Measurements from ENCODE around the gene CD200R1L.

Gene CD200R1L

DNA sequence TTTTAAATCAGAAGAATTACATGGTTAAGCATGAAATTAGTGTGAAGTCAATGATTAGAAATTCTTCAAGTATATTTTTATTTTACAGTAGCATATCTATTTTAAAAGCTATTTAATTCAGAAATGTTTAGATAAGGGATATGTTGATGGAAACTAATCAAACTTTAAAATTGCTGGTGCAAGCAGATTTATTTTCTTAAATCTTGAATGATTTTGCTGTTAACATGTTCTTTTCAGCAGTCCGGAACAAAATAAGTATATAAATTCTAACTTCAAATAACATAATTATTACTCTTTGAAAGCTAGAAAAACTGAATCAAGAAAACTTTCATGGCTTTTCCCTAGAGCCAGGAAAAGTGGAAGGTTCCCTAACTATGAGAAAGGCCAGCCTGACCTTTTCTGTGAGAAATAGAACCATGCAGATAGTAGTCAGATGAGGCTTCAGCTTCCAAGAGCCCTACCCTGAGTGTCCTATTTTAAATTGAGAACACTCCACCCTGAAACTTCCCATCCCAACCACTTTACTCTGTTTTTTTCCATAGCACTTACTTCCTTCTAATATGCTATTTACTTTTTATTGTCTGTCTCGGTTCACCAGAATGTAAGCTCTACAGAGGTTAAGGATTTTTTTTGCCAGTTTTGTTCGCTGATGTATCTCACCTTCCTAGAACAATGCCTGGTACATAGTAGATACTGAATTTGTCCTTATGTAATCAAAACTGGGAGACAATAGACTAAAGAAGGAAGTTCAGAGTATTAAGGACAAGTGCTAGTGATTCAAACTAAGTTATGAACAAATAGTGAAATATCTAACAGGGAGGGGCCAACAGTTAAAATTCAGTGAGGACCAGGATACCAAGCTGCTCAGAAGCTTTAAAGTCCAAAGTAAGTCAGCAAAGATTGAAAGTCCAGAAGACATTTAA lies 66.8 kb downstream of the CD200R1L start:
- no peak overlapping the region for H3K4me2 ChIP-seq
- no peaks in the 10 kb centered on the region for H3K36me3 ChIP-seq
- H3K4me1 ChIP-seq: no peaks in the 10 kb centered on the region
- no peaks in the 10 kb centered on the region for H3K27me3 ChIP-seq
- no peaks in the 10 kb centered on the region for H4K20me1 ChIP-seq
- H3K9ac ChIP-seq: no peak overlapping the region
- H3K9me3 ChIP-seq: no peaks in the 10 kb centered on the region
- TF ChIP-seq Cebpa-rat (IDR thresholded peaks at IDR 0.05): no peak
- no peak overlapping the region for H3K4me3 ChIP-seq
- H3K27ac ChIP-seq: no peak overlapping the region

DNA sequence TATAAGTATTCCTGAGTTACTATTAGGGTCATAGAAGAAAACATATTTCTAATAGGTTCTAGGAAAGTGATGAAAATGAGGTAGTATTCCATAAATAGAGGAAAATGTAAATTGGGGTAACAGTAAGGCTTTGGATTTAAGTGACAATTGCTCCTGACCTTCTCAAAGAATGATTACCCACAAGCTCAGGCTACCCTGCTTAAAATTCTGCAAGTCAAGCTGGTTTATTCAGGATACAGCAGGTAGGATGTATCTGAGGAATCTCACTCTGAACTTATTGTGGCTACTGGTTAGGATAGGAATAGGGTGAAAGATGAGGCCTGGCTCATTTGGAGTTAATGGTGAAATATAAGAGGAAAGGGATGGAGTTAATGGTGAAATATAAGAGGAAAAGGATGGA lies 67.7 kb downstream of the CD200R1L start:
- no peaks in the 10 kb centered on the region for H3K4me1 ChIP-seq
- no peak overlapping the region for H3K9ac ChIP-seq
- H3K9me3 ChIP-seq: no peaks in the 10 kb centered on the region
- H3K4me2 ChIP-seq: no peak overlapping the region
- H3K27me3 ChIP-seq: no peaks in the 10 kb centered on the region
- no peaks in the 10 kb centered on the region for H3K36me3 ChIP-seq
- TF ChIP-seq Cebpa-rat (IDR thresholded peaks at IDR 0.05): no peak
- H3K4me3 ChIP-seq: no peak overlapping the region
- no peak overlapping the region for H3K27ac ChIP-seq
- no peaks in the 10 kb centered on the region for H4K20me1 ChIP-seq

DNA sequence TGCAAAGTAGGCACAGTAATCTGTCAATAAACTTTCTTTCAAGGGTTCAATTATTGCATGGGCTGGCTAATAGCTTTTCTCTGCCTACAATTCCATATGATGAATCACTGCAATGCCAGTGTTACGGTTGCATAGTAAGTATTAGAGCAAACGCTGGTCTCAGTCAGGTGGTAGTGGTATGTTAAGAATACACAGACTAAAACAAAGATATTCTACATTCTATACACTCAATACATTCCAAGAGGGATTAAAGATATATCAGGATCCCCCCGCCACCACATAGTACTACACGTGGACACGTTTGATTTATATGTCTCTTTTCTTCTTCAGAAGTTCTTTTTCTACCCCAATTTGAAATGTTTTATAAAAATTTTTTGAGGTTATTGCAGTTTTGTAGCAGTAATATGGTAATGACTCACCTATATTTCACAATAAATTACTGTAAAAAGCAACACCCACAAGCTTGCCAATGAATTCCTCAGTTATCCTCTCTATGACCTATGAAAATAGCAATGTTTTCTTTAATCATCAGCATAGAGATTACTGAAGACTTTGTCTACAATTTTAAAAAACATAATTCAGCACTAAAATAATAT lies 68.2 kb downstream of the CD200R1L start:
- no peak for TF ChIP-seq Cebpa-rat (IDR thresholded peaks at IDR 0.05)
- Histone ChIP-seq H4K20me1 (no peaks in the 10 kb centered on the region), H3K27ac (no peak overlapping the region), H3K36me3 (no peaks in the 10 kb centered on the region), H3K9ac (no peak overlapping the region), H3K9me3 (no peaks in the 10 kb centered on the region), H3K4me1 (no peaks in the 10 kb centered on the region), H3K4me3 (no peak overlapping the region), H3K27me3 (no peaks in the 10 kb centered on the region), H3K4me2 (no peak overlapping the region)

DNA sequence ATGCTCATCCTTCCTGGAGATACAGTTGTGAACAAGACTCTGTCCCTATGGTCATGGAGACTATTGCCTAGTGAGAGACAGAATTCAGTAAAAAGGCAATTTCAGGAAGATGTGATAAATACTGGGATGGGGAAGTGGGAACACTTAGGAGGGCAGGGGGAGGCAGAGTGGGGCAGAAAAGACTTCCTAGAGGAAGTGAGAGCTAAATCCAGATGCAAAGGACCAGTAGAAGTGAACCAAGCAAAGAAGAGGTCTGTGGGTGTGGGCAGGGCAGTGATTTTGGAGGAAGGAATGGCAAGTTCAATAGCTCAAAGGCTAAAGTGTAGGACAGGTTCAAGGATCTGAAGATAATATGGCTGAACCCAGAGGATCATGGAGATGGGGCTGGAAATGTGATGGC lies 68.9 kb downstream of the CD200R1L start:
- Histone ChIP-seq H3K36me3 (no peaks in the 10 kb centered on the region), H3K27ac (no peak overlapping the region), H3K4me2 (no peak overlapping the region), H3K4me3 (no peak overlapping the region), H4K20me1 (no peaks in the 10 kb centered on the region), H3K9ac (no peak overlapping the region), H3K4me1 (no peaks in the 10 kb centered on the region), H3K9me3 (no peaks in the 10 kb centered on the region), H3K27me3 (no peaks in the 10 kb centered on the region)
- no peak for TF ChIP-seq Cebpa-rat (IDR thresholded peaks at IDR 0.05)

DNA sequence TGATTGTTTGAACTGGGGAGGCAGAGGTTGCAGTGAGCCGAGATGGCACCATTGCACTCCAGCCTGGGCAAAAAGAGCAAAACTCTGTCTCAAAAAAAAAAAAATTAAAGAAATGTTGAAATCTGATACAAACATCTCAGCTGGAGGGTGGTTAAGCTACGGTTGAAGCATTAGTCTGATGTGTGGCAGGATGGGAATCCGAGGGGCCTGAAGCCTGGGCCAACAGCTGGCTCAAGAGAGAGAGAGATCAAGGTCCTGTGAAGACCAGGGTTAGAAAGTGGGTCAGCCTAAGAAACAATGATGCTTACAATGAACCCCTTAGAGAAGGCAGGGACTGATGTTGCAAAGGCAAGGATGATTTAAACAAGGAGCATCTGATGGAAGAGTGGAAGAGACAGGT lies 69.8 kb downstream of the CD200R1L start:
- no peaks in the 10 kb centered on the region for H3K9me3 ChIP-seq
- H3K4me1 ChIP-seq: no peaks in the 10 kb centered on the region
- no peaks in the 10 kb centered on the region for H3K36me3 ChIP-seq
- TF ChIP-seq Cebpa-rat (IDR thresholded peaks at IDR 0.05): no peak
- no peak overlapping the region for H3K9ac ChIP-seq
- no peak overlapping the region for H3K27ac ChIP-seq
- no peaks in the 10 kb centered on the region for H4K20me1 ChIP-seq
- H3K27me3 ChIP-seq: no peaks in the 10 kb centered on the region
- no peak overlapping the region for H3K4me3 ChIP-seq
- H3K4me2 ChIP-seq: no peak overlapping the region

DNA sequence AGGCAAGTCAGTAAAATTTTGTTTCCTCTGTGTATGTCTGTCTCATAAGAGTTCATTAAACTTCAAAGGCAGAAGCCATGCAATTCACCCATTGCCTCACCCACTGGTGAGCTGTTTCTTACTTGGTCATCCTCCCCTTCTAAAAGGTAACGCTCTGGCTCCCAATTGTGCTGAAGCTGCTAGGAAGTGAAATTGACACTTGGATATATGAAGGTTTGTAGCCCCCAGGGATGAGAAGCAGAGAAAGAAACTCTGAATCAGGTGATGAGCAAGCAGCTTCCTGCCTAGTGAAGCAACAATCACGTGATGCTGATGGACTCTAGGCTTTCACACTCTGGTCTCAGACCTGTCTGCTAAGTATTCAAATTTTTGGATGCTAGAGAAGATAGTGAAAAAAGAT lies 70.7 kb downstream of the CD200R1L start:
- no peak overlapping the region for H3K9ac ChIP-seq
- H3K27ac ChIP-seq: no peak overlapping the region
- no peak for TF ChIP-seq Cebpa-rat (IDR thresholded peaks at IDR 0.05)
- H3K27me3 ChIP-seq: no peaks in the 10 kb centered on the region
- no peaks in the 10 kb centered on the region for H3K36me3 ChIP-seq
- no peaks in the 10 kb centered on the region for H4K20me1 ChIP-seq
- no peaks in the 10 kb centered on the region for H3K4me1 ChIP-seq
- H3K9me3 ChIP-seq: no peaks in the 10 kb centered on the region
- no peak overlapping the region for H3K4me3 ChIP-seq
- H3K4me2 ChIP-seq: no peak overlapping the region

DNA sequence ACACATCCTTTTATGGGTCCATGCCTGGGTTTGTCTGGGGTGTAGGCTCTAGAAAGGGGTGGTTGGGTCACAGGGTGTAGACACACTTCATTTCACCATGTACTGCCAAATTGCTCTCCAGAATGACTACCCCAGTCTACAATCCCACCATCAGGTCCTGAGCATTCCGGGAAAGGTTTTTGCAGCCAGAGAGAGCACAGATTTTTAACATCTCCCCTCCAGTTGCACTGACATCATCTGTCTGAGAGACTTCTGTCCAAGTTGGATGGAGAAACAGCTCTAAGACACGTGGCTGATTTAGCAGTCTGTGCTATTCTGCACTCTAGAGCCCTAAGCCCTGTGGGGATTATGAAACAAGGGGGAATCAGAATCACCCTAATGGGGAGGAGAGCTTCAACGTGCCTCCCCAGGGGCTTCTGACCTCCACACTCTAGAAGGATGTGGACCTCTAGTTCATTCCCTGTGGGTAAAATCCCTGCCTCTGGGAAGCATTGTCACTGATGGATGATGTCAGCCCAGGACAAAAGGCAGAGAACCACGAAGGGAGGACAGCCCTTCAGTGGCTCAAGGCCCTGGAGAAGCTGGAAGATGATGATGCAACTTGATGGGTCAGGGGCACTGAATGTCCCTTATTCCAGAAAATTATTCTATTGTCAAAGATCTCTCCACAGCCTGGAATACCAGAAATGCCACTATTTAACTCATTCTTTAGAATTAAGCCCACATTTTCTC lies 71.5 kb downstream of the CD200R1L start:
- H3K27ac ChIP-seq: no peak overlapping the region
- H3K27me3 ChIP-seq: no peaks in the 10 kb centered on the region
- no peaks in the 10 kb centered on the region for H3K36me3 ChIP-seq
- no peaks in the 10 kb centered on the region for H3K4me1 ChIP-seq
- no peak overlapping the region for H3K4me2 ChIP-seq
- TF ChIP-seq Cebpa-rat (IDR thresholded peaks at IDR 0.05): no peak
- H3K4me3 ChIP-seq: no peak overlapping the region
- H4K20me1 ChIP-seq: no peaks in the 10 kb centered on the region
- H3K9ac ChIP-seq: no peak overlapping the region
- no peaks in the 10 kb centered on the region for H3K9me3 ChIP-seq

DNA sequence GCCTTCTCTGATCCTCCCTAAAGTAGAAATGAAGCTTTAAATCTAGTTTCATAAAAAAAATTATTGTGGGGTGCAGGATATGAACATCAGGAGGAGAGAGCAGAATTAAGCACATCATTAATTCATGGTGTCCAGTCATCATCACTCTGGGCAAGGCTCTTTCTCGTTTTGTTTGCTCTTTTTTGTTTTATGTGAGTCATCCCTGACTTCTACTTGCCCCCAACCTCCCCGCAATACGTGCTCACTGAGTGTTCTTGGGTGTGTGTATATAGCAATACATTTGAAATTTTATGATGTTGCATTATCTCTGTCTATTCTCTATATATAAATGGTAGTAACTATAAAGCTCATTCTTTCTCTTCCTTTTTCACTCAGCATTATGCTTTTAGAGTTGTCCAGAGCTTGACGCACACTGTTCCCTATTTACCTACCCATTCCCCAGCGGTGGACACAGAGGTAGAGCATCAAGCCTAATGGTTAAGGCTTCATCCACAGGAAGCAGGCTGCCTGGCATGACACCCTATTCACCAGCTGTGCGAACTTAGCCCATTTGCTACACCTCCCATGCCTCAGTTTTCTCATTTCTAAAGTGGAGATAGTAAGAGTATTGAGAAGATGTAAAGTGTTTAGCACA lies 72.3 kb downstream of the CD200R1L start:
- no peak for TF ChIP-seq Cebpa-rat (IDR thresholded peaks at IDR 0.05)
- H3K9me3 ChIP-seq: no peaks in the 10 kb centered on the region
- no peak overlapping the region for H3K27ac ChIP-seq
- no peak overlapping the region for H3K4me2 ChIP-seq
- H3K27me3 ChIP-seq: no peaks in the 10 kb centered on the region
- no peaks in the 10 kb centered on the region for H3K36me3 ChIP-seq
- no peak overlapping the region for H3K4me3 ChIP-seq
- H4K20me1 ChIP-seq: no peaks in the 10 kb centered on the region
- no peak overlapping the region for H3K9ac ChIP-seq
- H3K4me1 ChIP-seq: no peaks in the 10 kb centered on the region

DNA sequence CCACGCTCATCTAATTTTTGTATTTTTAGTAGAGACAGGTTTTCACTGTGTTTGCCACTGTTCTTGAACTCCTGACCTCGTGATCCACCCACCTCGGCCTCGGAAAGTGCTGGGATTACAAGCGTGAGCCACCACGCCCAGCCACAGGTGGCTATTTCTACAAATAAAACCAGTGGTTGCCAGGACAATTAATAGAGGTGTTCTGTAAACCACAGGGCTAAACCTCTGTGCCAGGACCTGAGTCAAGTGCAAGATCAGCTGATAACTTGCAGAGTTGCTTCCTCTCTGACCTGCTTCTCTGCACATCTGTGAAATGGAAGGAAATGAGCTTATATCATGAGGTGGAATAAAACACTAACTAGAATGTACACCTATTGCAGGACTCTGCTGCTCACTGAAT lies 72.8 kb downstream of the CD200R1L start:
- no peak overlapping the region for H3K4me2 ChIP-seq
- no peaks in the 10 kb centered on the region for H3K9me3 ChIP-seq
- no peaks in the 10 kb centered on the region for H3K27me3 ChIP-seq
- no peak overlapping the region for H3K27ac ChIP-seq
- no peaks in the 10 kb centered on the region for H3K36me3 ChIP-seq
- H3K4me1 ChIP-seq: no peaks in the 10 kb centered on the region
- H3K9ac ChIP-seq: no peak overlapping the region
- TF ChIP-seq Cebpa-rat (IDR thresholded peaks at IDR 0.05): no peak
- H4K20me1 ChIP-seq: no peaks in the 10 kb centered on the region
- H3K4me3 ChIP-seq: no peak overlapping the region

Measured in BLaER1 (cell line).